ENCODE results near the gene ADARB1.

The ADARB1 gene

DNA sequence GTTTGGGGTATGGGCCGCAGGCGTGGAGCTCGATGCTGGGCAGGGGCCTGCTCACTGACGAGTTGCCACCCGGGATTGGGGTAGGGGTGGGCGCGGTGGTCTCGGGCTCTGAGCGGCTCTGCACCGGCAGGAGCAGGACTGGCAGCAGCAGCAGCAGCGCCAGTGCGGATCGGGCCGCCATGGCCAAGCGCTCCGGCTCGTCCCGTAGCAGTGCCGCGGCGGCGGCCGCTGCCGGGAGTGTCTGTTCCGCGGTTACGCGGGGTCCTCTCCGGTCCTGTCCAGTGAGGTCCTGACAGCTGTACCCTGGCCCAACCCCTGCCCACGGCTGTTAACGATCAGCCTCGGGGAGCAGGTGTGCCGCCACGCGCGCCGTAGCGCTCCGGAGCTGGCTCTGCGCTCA, 26.5 kb downstream of the ADARB1 start:
- no peak for DNase-seq

DNA sequence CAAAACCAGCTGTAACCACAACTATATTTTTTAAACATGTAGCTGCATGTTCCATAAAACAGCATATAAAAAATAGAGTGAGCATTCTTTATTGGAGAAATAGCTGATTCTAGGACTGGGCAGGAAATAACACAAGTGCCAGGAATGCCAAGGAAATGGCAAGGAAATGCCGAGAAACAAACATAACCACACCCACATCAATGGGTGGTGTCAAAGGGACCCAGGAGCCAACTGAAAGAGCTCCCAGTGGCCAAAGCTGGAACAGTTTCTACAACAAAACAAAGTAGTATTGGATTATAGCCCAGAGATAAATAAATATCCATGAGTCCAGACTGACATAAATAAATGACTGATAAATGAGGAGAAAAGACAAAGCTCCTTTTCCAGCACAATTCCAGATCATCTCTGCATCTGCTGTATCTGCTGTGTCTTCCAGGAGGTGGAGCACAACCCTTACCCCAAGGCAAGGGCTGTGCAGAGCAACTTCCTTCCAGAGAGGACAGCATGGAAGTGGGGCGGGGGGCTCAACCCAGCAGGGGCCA, 28.1 kb downstream of the ADARB1 start:
- DNase-seq: no peak

- no peak for DNase-seq
These were observed 29.7 kb downstream of the ADARB1 start for GRCh38 chr21:45103971-45104520.

- DNase-seq: no peak
These were observed 30.2 kb downstream of the ADARB1 start for GRCh38 chr21:45104560-45104959.

DNA sequence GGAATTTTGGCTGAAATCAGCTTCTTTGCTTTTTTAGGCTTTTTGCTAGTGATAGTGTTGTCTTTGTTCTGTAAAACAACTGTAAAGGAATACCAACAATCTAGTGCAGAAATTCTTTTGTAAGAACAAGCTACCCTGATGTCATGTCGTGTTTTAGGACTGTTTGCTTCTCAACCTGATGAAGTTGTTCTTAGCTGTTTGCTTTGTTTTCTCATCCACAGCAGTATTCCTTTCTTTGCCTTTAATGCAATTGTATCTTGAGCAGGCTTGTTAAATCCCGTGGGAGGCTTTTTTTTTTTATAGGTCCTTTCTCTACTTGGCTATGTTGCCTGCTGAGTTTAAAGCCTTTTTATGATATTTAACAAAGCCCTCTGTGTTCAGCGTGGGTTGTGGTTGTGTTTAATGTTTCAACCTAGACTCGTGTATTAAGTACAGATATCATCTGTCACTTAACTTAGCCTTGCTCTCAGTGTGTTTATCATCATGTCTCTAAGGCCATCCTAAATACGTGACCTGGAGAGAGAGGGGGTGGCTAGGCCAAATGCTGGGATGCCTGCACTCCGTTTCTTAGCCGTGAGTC, 31.6 kb downstream of the ADARB1 start:
- DNase-seq: no peak

- no peak for DNase-seq
These were observed 33.8 kb downstream of the ADARB1 start for GRCh38 chr21:45108034-45108790.

- DNase-seq: no peak
These were observed 34.7 kb downstream of the ADARB1 start for GRCh38 chr21:45108808-45109781.

DNA sequence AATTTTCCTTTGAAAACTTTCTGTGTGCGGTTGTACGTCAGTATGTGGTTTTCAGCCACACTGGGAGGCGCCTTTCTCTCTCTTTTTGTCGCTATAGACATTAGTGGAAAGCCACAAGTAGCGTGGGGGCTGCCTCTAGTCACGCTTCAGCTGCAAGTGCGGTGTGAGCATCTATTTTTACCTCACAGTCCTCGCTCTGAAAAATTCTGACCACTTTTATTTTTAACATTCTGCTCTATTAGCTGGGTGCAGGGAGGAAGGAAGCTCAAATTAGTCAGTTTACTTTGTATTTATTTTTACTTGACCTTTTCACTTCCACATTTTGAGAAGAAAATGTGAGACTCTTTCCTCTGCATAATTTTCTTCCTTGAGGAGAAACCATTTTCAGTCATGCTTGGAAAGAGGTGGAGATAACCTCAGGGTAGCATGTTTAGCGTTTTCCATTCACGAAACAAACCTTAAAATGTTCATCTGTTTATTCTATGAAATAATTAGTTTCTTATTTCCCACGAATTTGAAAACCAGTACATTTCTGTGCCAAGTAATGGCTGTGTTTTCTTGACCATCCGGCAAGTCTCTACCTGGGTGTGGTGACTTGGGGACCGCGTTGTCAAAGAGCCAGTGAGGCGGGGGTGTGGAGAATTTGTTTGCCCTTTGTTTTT, 35.6 kb downstream of the ADARB1 start:
- no peak for DNase-seq

DNA sequence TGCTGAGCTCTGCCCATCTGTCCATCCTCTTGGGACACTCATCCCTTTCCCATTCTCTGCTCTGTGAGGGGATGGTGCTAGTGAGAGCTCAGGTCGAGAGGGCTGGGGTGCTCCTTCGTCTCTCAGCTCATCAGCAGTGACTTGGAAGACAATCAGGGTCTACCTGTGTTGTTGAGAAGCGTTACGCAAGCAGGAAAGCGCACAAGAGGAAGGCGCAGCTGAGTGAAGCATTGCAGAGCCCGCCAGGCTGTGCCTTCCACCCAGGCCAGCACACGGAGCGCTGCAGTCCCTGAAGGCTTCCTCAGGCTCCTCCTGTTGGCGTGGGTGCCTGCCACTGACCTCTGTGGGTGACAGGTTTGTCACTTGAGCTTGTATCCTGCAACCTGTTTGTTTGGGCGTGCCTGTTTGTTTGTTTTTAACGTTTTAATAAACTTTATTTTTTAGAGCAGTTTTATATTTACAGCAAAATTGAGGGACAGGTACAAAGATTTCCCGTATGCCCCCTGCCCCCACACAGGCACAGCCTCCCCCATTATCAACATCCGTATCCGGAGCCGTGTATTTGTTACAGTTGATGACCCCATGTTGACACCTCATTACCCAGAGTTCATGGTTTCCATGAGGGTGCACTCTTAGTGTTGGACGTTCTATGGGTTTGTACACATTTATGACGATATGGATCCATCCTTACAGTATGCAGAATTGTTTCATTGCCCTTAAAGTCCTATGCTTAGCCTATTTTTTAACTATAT, 36.7 kb downstream of the ADARB1 start:
- DNase-seq: no peak

DNA sequence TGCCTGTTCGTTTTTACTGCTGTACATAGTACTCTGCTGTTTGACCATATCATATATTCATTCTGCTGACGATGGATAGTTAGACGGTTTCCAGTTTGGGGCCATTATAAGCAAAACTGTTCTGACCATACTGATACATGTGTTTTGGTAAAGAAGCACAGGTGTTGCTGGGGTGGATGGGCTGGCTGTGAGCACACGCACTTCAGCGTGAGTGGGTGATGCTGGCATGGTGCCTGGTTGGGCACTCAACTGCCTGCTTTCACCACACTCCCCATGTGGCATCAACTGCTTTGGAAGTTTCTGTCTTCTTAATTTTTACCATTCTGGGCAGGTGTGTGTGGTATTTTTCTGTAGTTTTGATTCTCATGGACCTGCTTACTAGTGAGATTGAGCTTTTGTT, 37.3 kb downstream of the ADARB1 start:
- no peak for DNase-seq

GRCh38 chr21:45112371-45112770, 38.0 kb downstream of the ADARB1 start:
- no peak for DNase-seq

DNA sequence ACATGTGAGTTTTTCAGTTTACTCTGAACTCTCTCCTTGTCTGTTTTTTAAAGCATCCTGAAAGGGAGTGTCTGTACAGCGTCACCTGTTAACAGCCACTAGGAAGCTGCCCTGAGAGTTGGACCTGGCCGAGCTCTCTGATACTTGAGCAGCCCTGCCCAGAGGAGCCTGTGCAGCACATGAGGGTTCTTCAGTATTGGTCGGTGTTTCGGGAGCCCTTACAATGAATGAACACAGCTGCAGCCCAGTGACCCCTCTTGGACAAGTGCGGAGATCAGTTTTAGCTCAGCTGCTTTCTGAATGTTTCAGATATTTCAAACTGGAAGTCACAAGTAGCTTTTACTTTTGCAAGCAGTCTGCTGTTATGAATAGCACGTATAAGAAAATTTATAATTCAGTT, 39.2 kb downstream of the ADARB1 start:
- no peak for DNase-seq

DNA sequence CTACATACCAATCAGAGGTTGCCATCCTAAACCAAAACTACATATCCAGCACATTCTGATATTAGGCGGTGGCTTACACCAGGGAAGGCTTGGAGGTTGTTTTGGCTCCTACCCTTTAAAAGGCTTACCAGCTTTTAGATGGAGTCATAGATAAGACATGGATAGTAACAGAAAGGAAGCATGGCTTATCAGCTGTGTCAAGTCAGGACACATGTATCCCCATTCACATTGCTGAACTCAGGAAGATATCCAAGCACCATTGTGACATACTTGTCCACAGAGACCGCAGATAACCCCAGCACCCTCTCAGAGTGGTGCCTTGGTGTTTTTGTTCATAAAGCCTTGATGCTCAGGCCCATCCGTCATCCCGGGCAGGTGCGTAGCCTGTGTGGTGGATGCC, 39.7 kb downstream of the ADARB1 start:
- no peak for DNase-seq

DNA sequence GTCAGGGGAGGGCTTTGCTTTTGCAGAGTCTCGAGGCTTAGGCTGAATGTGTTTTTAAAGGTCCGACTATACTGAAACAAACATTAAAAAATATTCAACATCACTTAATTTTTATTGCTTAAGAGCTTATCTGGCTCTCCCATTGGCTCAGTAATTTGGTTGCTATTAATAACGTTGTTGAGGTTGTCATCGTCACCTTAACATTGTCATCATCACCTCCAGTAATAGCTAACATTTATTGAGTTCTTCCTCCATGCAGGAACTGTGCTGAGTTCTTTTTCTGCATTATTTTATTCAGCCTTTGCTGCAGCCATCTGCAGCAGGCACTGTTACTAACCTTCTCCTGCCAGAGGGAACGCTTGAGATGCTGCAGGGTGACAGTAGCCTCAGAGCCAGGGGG, 40.1 kb downstream of the ADARB1 start:
- no peak for DNase-seq

GRCh38 chr21:45115141-45115540, 40.8 kb downstream of the ADARB1 start:
- no peak for DNase-seq

DNA sequence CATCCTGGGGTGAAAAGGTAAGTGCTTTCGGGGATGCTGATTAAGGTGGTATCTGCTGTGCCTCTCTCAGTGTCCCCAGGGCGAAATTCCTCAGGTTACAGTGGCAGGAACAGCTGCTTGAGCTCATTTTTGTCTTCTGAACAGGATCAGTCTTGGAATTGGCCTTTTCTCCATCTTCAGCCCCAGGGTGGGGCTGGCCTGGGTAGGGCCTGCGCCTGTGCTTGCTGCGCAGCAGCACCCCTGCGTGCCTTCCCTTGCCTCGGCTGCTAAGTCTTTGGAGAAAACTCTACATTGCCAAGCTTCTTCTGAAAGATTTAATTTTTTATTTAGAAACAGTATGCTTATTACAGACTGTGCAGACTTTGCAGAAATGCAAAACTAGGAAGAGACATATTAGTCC, 41.7 kb downstream of the ADARB1 start:
- no peak for DNase-seq

DNA sequence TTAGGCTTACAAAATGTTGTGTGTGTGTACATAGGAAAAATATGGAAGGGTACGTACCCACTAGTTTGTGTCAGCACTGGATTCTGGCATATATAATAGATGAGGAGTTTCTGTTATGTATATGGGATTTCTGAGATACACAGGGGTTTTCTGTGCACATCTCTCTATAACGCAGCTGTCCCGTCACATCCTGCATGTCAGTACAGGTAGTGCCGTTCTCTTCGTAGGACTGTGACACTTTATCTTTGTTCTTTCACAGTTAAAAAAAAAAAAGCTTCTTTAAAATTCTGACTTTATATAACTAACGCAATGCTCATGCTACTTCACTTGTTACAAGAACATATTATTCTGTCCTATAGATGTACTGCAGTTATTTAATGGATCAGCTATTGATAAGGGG, 42.9 kb downstream of the ADARB1 start:
- no peak for DNase-seq

DNA sequence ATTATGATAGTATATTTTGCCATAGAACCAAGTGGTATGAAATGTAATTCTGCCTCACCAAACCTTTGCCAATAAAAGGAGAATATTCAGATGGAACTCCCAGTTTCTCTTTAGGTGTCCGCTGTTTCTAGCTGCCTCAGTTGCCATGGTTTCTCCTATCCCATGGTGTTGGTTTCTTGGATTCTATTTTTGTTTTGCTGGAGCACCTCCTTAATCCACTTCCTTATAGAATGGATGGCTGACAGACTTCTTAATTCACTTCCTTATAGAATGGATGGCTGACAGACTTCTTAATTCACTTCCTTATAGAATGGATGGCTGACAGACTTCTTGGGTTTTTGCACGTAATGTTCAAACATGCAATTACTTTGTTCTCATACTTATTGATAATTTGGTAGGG, 43.7 kb downstream of the ADARB1 start:
- no peak for DNase-seq

GRCh38 chr21:45119812-45120211, 45.4 kb downstream of the ADARB1 start:
- no peak for DNase-seq

DNA sequence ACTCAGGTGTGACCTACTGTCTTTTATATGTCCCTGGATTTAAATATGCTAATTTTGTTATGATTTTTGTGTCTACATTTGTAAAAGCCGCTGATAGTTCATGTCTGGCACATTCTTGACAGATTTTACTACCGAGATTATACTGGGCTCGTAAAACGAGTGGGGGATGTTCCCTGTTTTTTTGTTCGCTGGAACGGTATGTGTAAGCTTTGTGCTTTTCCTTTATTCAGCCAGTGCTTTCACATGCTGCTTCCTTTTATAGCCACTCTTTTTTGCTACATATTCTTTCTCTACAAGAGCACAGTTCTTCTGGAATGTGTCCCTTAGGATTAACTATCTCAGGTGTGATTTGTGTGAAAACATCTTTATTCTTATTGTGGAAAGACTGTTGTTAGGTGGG, 46.6 kb downstream of the ADARB1 start:
- DNase-seq: no peak

DNA sequence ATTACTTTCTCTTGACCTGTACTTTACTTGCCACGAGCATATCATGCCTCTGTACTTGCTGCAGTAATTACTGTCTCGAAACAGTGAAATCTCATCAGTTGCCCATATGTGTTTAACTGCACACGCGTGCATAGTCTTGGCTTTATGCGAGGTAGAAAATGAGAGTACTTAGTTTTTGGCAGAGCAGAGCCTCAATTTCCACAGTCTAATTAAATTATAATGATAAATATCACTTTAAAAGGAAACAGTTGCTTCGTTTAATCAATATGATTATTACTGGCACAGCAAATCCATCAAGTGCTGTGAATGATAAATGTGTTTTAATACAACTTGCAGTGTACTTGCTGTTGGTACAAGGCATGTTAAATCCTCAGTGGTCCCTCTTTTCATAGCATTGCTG, 47.6 kb downstream of the ADARB1 start:
- no peak for DNase-seq
